Parathyroid adenoma (tissue), 2 donors: ENCODE measurements around the gene H3-3A.

Source experiments
- H2AFZ ChIP-seq: fragments of 300-600 bp; sonication (generic); one replicate; pipeline ENCODE4 v1.7.0; 2017; ENCODE audit warnings: antibody characterized with exemption, mild to moderate bottlenecking
- H3K27ac ChIP-seq: fragments of 300-600 bp; sonication (generic); one replicate; pipeline ENCODE4 v1.7.0; 2017
- H3K27me3 ChIP-seq: fragments of 300-600 bp; sonication (generic); one replicate; pipeline ENCODE4 v1.7.0; 2017; ENCODE audit warnings: low read length; ENCODE audit not compliant: control insufficient read depth, insufficient read depth
- H3K36me3 ChIP-seq: fragments of 300-600 bp; sonication (generic); one replicate; pipeline ENCODE4 v1.7.0; 2017; ENCODE audit warnings: low read length; ENCODE audit not compliant: control insufficient read depth, insufficient read depth
- H3K4me1 ChIP-seq: fragments of 300-600 bp; sonication (generic); one replicate; pipeline ENCODE4 v1.7.0; 2017; ENCODE audit warnings: control low read depth
- H3K4me2 ChIP-seq: fragments of 300-600 bp; sonication (generic); one replicate; pipeline ENCODE4 v1.7.0; 2017; ENCODE audit warnings: low read length
- H3K4me3 ChIP-seq: fragments of 300-600 bp; sonication (generic); one replicate; pipeline ENCODE4 v1.7.0; 2017; ENCODE audit warnings: low read depth, low read length
- H3K79me2 ChIP-seq: fragments of 300-600 bp; sonication (generic); one replicate; pipeline ENCODE4 v1.7.0; 2017; ENCODE audit warnings: control low read depth
- H3K9ac ChIP-seq: fragments of 300-600 bp; sonication (generic); one replicate; pipeline ENCODE4 v1.7.0; 2017; ENCODE audit warnings: mild to moderate bottlenecking
- H3K9me3 ChIP-seq: fragments of 300-600 bp; sonication (generic); one replicate; pipeline ENCODE4 v1.7.0; 2017; ENCODE audit warnings: low read length; ENCODE audit not compliant: control insufficient read depth
- TF ChIP-seq, protein P1 (sequence below): fragments of 300-600 bp; sonication (generic); IDR thresholded peaks from one replicate; pipeline ENCODE4 v1.7.0; 2017; ENCODE audit warnings: antibody characterized with exemption, mild to moderate bottlenecking
- donor health status: primary hyperparathyroidism.

The H3-3A gene

GRCh38 chr1:226041419-226041818 lies 21.1 kb upstream of the H3-3A start:
- Histone ChIP-seq H3K4me2 (no peak overlapping the region), H3K9ac (no peak overlapping the region), H3K4me1 (no peaks in the 10 kb centered on the region), H3K27ac (no peak overlapping the region), H3K79me2 (no peaks in the 10 kb centered on the region), H3K9me3 (no peaks in the 10 kb centered on the region), H2AFZ (no peak overlapping the region), H3K4me3 (no peak overlapping the region), H3K36me3 (no peaks in the 10 kb centered on the region), H3K27me3 (no peaks in the 10 kb centered on the region)
- TF ChIP-seq, protein P1, sequence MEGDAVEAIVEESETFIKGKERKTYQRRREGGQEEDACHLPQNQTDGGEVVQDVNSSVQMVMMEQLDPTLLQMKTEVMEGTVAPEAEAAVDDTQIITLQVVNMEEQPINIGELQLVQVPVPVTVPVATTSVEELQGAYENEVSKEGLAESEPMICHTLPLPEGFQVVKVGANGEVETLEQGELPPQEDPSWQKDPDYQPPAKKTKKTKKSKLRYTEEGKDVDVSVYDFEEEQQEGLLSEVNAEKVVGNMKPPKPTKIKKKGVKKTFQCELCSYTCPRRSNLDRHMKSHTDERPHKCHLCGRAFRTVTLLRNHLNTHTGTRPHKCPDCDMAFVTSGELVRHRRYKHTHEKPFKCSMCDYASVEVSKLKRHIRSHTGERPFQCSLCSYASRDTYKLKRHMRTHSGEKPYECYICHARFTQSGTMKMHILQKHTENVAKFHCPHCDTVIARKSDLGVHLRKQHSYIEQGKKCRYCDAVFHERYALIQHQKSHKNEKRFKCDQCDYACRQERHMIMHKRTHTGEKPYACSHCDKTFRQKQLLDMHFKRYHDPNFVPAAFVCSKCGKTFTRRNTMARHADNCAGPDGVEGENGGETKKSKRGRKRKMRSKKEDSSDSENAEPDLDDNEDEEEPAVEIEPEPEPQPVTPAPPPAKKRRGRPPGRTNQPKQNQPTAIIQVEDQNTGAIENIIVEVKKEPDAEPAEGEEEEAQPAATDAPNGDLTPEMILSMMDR = no peak

GRCh38 chr1:226044514-226045101 lies 17.9 kb upstream of the H3-3A start:
- no peaks in the 10 kb centered on the region for H3K79me2 ChIP-seq
- no peak overlapping the region for H3K4me2 ChIP-seq
- no peak overlapping the region for H3K9ac ChIP-seq
- no peaks in the 10 kb centered on the region for H3K9me3 ChIP-seq
- no peaks in the 10 kb centered on the region for H3K36me3 ChIP-seq
- H3K4me1 ChIP-seq = no peaks in the 10 kb centered on the region
- H3K27me3 ChIP-seq = no peaks in the 10 kb centered on the region
- H3K27ac ChIP-seq = no peak overlapping the region
- H2AFZ ChIP-seq = no peak overlapping the region
- TF ChIP-seq, protein P1 = no peak
- H3K4me3 ChIP-seq = no peak overlapping the region

- TF ChIP-seq, protein P1 = no peak
- H3K4me1 ChIP-seq = no peaks in the 10 kb centered on the region
Observed at GRCh38 chr1:226046240-226046639, 16.3 kb upstream of the H3-3A start.

DNA sequence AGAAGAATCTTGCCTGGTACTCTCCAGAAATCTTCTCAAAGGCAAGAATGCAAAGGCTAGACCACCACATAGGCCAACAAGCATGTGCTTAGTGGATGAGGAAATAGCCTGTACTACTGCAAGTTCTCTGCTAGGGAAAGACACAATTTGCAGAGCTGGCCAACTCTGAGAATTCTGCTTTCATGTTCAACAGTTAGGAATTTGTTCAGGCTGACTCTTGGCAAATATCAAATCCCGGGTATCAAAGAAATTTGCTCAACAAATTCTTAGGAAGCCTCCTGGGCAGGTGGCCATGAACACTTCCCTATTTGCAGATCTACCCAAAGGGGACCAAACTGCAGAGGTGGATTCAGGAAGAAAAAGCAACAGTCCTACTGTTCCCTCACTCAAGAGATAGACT lies 15.0 kb upstream of the H3-3A start:
- H3K4me1 ChIP-seq = no peaks in the 10 kb centered on the region
- TF ChIP-seq, protein P1 = no peak
- H3K36me3 ChIP-seq = no peaks in the 10 kb centered on the region
- H3K4me3 ChIP-seq = no peak overlapping the region
- H3K27ac ChIP-seq = no peak overlapping the region
- no peak overlapping the region for H3K4me2 ChIP-seq
- H3K27me3 ChIP-seq = no peaks in the 10 kb centered on the region
- no peaks in the 10 kb centered on the region for H3K79me2 ChIP-seq
- no peaks in the 10 kb centered on the region for H3K9me3 ChIP-seq
- no peak overlapping the region for H3K9ac ChIP-seq
- no peak overlapping the region for H2AFZ ChIP-seq

More at GRCh38 chr1:226046240-226046639, 16.3 kb upstream of the H3-3A start:
- Histone ChIP-seq H3K79me2 (no peaks in the 10 kb centered on the region), H2AFZ (no peak overlapping the region), H3K9me3 (no peaks in the 10 kb centered on the region), H3K4me2 (no peak overlapping the region), H3K27ac (no peak overlapping the region), H3K4me3 (no peak overlapping the region), H3K27me3 (no peaks in the 10 kb centered on the region), H3K9ac (no peak overlapping the region), H3K36me3 (no peaks in the 10 kb centered on the region)

- Histone ChIP-seq H3K4me1 (no peaks in the 10 kb centered on the region), H3K4me3 (no peak overlapping the region), H3K36me3 (no peaks in the 10 kb centered on the region), H3K9ac (no peak overlapping the region), H3K4me2 (no peak overlapping the region), H3K27ac (no peak overlapping the region), H3K79me2 (no peaks in the 10 kb centered on the region), H3K27me3 (no peaks in the 10 kb centered on the region), H2AFZ (no peak overlapping the region), H3K9me3 (no peaks in the 10 kb centered on the region)
- TF ChIP-seq, protein P1 = no peak
Observed at GRCh38 chr1:226048886-226049285, 13.6 kb upstream of the H3-3A start.
